ENCODE results near the gene LAMTOR4. TPM values are rescaled to one million over a fixed set of nuclear protein-coding genes. Genes with fewer than 3 reads are reported as not detected.

LAMTOR4 gene
- total RNA-seq, 2 donors from 2014 or later: 124 to 145 TPM

- H3K27ac Mint-ChIP-seq: no peak overlapping the region
- no peaks in the 10 kb centered on the region for H3K9me3 Mint-ChIP-seq
- H3K36me3 Mint-ChIP-seq: no peaks in the 10 kb centered on the region
- no peak for ATAC-seq
- H3K27me3 Mint-ChIP-seq: no peaks in the 10 kb centered on the region
- peaks cover 14 to 25% of the 10 kb centered on the region in 2 donors for H3K4me1 Mint-ChIP-seq (ENCODE audit: low read depth in 2 of 2)
- no peak for DNase-seq (ENCODE audit: low spot score)
- no peak overlapping the region for H3K4me3 Mint-ChIP-seq
Observed at GRCh38 chr7:100115026-100115425, 33.7 kb upstream of the LAMTOR4 start.

- no peaks in the 10 kb centered on the region for H3K27me3 Mint-ChIP-seq
- no peak for ATAC-seq
Observed at GRCh38 chr7:100118388-100119071, 30.2 kb upstream of the LAMTOR4 start.

GRCh38 chr7:100119072-100119969 lies 29.4 kb upstream of the LAMTOR4 start, which contains the start of the genes CNPY4 and TAF6:
Gene CNPY4 (plus strand): TSS chr7:100119634. CDS start chr7:100119745, 111 bp downstream.
Gene TAF6 (minus strand): TSS chr7:100119358. CDS start chr7:100114209, 5,149 bp downstream.
- DNase-seq (ENCODE audit: low spot score) (peak; percentile 92), ATAC-seq (peak; percentile 87 to 92)
- no peaks in the 10 kb centered on the region for H3K36me3 Mint-ChIP-seq
- peak within 1 kb of the TSS; percentile 99 for H3K27ac Mint-ChIP-seq
- H3K4me1 Mint-ChIP-seq (ENCODE audit: low read depth in 2 of 2): peaks cover 23 to 28% of the 10 kb centered on the region in 2 donors
- no peaks in the 10 kb centered on the region for H3K9me3 Mint-ChIP-seq
- H3K27me3 Mint-ChIP-seq: no peaks in the 10 kb centered on the region
- H3K4me3 Mint-ChIP-seq: peak within 1 kb of the TSS; percentile 95

More at GRCh38 chr7:100118388-100119071, 30.2 kb upstream of the LAMTOR4 start:
- no peaks in the 10 kb centered on the region for H3K36me3 Mint-ChIP-seq
- no peaks in the 10 kb centered on the region for H3K9me3 Mint-ChIP-seq
- DNase-seq (ENCODE audit: low spot score): no peak
- H3K27ac Mint-ChIP-seq: peak overlapping the region; percentile 99
- H3K4me3 Mint-ChIP-seq: peak overlapping the region; percentile 95
- H3K4me1 Mint-ChIP-seq (ENCODE audit: low read depth in 2 of 2): peaks cover 22 to 31% of the 10 kb centered on the region in 2 donors

- H3K9me3 Mint-ChIP-seq: no peaks in the 10 kb centered on the region
- H3K4me3 Mint-ChIP-seq: peak overlapping the region; percentile 95
- no peak for DNase-seq (ENCODE audit: low spot score)
- H3K36me3 Mint-ChIP-seq: no peaks in the 10 kb centered on the region
- no peaks in the 10 kb centered on the region for H3K27me3 Mint-ChIP-seq
- ATAC-seq: peak; percentile 55 to 58
- peak overlapping the region; percentile 99 for H3K27ac Mint-ChIP-seq
- peaks cover 31 to 34% of the 10 kb centered on the region in 2 donors for H3K4me1 Mint-ChIP-seq (ENCODE audit: low read depth in 2 of 2)
Observed at GRCh38 chr7:100119970-100120732, 28.6 kb upstream of the LAMTOR4 start.

- ATAC-seq: no peak
- Mint-ChIP-seq H3K27me3 (no peaks in the 10 kb centered on the region), H3K36me3 (no peaks in the 10 kb centered on the region), H3K4me1 (ENCODE audit: low read depth in 2 of 2) (peaks cover 33 to 36% of the 10 kb centered on the region in 2 donors), H3K27ac (peak overlapping the region; percentile 99), H3K4me3 (peak overlapping the region; percentile 95), H3K9me3 (no peaks in the 10 kb centered on the region)
- no peak for DNase-seq (ENCODE audit: low spot score)
Observed at GRCh38 chr7:100120733-100121036, 28.0 kb upstream of the LAMTOR4 start.

- Mint-ChIP-seq H3K36me3 (no peaks in the 10 kb centered on the region), H3K27ac (no peak overlapping the region), H3K4me1 (ENCODE audit: low read depth in 2 of 2) (peaks cover 29 to 41% of the 10 kb centered on the region in 2 donors), H3K9me3 (no peaks in the 10 kb centered on the region), H3K4me3 (no peak overlapping the region), H3K27me3 (no peaks in the 10 kb centered on the region)
- ATAC-seq (no peak), DNase-seq (ENCODE audit: low spot score) (no peak)
Observed at GRCh38 chr7:100122067-100122466, 26.7 kb upstream of the LAMTOR4 start.

- H3K27ac Mint-ChIP-seq: no peak overlapping the region
- peaks cover 29 to 41% of the 10 kb centered on the region in 2 donors for H3K4me1 Mint-ChIP-seq (ENCODE audit: low read depth in 2 of 2)
- no peaks in the 10 kb centered on the region for H3K36me3 Mint-ChIP-seq
- H3K27me3 Mint-ChIP-seq: no peaks in the 10 kb centered on the region
- no peak overlapping the region for H3K4me3 Mint-ChIP-seq
- H3K9me3 Mint-ChIP-seq: no peaks in the 10 kb centered on the region
- ATAC-seq: no peak
- DNase-seq (ENCODE audit: low spot score): no peak
Observed at GRCh38 chr7:100122568-100122967, 26.1 kb upstream of the LAMTOR4 start.

- ATAC-seq (no peak), DNase-seq (ENCODE audit: low spot score) (no peak)
- no peaks in the 10 kb centered on the region for H3K9me3 Mint-ChIP-seq
- peaks cover 22 to 35% of the 10 kb centered on the region in 2 donors for H3K4me1 Mint-ChIP-seq (ENCODE audit: low read depth in 2 of 2)
- H3K4me3 Mint-ChIP-seq: no peak overlapping the region
- peak overlapping the region; percentile 37 to 94 for H3K27ac Mint-ChIP-seq
- no peaks in the 10 kb centered on the region for H3K27me3 Mint-ChIP-seq
- no peaks in the 10 kb centered on the region for H3K36me3 Mint-ChIP-seq
Observed at GRCh38 chr7:100124301-100125230, 24.2 kb upstream of the LAMTOR4 start.

GRCh38 chr7:100126239-100126930 lies 22.3 kb upstream of the LAMTOR4 start:
- H3K27ac Mint-ChIP-seq: peak overlapping the region; percentile 94 to 97
- H3K4me1 Mint-ChIP-seq (ENCODE audit: low read depth in 2 of 2): peaks cover 17 to 27% of the 10 kb centered on the region in 2 donors
- no peaks in the 10 kb centered on the region for H3K27me3 Mint-ChIP-seq
- peak overlapping the region; percentile 96 for H3K4me3 Mint-ChIP-seq
- ATAC-seq (no peak), DNase-seq (ENCODE audit: low spot score) (no peak)
- H3K36me3 Mint-ChIP-seq: no peaks in the 10 kb centered on the region
- H3K9me3 Mint-ChIP-seq: no peaks in the 10 kb centered on the region

- Mint-ChIP-seq H3K4me3 (peak within 1 kb of the TSS; percentile 96), H3K27ac (peak within 1 kb of the TSS; percentile 94 to 97), H3K4me1 (ENCODE audit: low read depth in 2 of 2) (peaks cover 21 to 31% of the 10 kb centered on the region in 2 donors), H3K36me3 (no peaks in the 10 kb centered on the region), H3K27me3 (no peaks in the 10 kb centered on the region), H3K9me3 (no peaks in the 10 kb centered on the region)
- peak; percentile 92 for ATAC-seq
- DNase-seq (ENCODE audit: low spot score): peak; percentile 89
Observed at GRCh38 chr7:100126931-100127865, 21.5 kb upstream of the LAMTOR4 start, which contains the start of gene MBLAC1. Gene MBLAC1 (plus strand): TSS chr7:100126967. CDS start chr7:100127396, 429 bp downstream.

- DNase-seq (ENCODE audit: low spot score) (no peak), ATAC-seq (no peak)
- H3K4me3 Mint-ChIP-seq: peak overlapping the region; percentile 62
- H3K4me1 Mint-ChIP-seq (ENCODE audit: low read depth in 2 of 2): peaks cover 25 to 31% of the 10 kb centered on the region in 2 donors
- no peaks in the 10 kb centered on the region for H3K9me3 Mint-ChIP-seq
- no peaks in the 10 kb centered on the region for H3K27me3 Mint-ChIP-seq
- no peaks in the 10 kb centered on the region for H3K36me3 Mint-ChIP-seq
- H3K27ac Mint-ChIP-seq: no peak overlapping the region
Observed at GRCh38 chr7:100127866-100128636, 20.7 kb upstream of the LAMTOR4 start.
